NCI-H2107 treated with DMSO at 0.1 percent for 48 hours (cell line): ENCODE measurements around the gene TMEM94.
"Not testable (repeated sequence)": the region's sequence is repeated elsewhere in the genome, so short reads cannot be mapped to it uniquely, and the experiment has no call there.

Source experiments
- DNase-seq: peaks from one replicate; lab custom pipeline; 2025; ENCODE audit not compliant: unreplicated experiment; lab: John Stamatoyannopoulos, UW

TMEM94 gene

GRCh38 chr17:75456417-75457046, at the start of gene TMEM94:
Gene TMEM94, plus strand, starts transcription at chr17:75456635. Its CDS starts 15,271 bp downstream, at chr17:75471906.
- peak; percentile 88 for DNase-seq

- no peak for DNase-seq
Observed at GRCh38 chr17:75407655-75408352, 48.6 kb upstream of the TMEM94 start.

- DNase-seq: no peak
Observed at GRCh38 chr17:75410141-75410540, 46.3 kb upstream of the TMEM94 start.

- DNase-seq: no peak
Observed at GRCh38 chr17:75411328-75412067, 44.9 kb upstream of the TMEM94 start.

- peak; percentile 64 for DNase-seq
Observed at GRCh38 chr17:75412455-75413317, 43.7 kb upstream of the TMEM94 start.

GRCh38 chr17:75414488-75414887, 41.9 kb upstream of the TMEM94 start:
- no peak for DNase-seq

GRCh38 chr17:75416006-75416405, 40.4 kb upstream of the TMEM94 start:
- no peak for DNase-seq

- no peak for DNase-seq
Observed at GRCh38 chr17:75417054-75417580, 39.3 kb upstream of the TMEM94 start.

GRCh38 chr17:75418531-75418930, 37.9 kb upstream of the TMEM94 start:
- DNase-seq: no peak

- DNase-seq: no peak
Observed at GRCh38 chr17:75428543-75429469, 27.6 kb upstream of the TMEM94 start.

GRCh38 chr17:75430159-75430974, 26.1 kb upstream of the TMEM94 start:
- DNase-seq: no peak

- no peak for DNase-seq
Observed at GRCh38 chr17:75433218-75433783, 23.1 kb upstream of the TMEM94 start.

GRCh38 chr17:75434433-75434832, 22.0 kb upstream of the TMEM94 start:
- DNase-seq: not testable (repeated sequence)

GRCh38 chr17:75437404-75437803, 19.0 kb upstream of the TMEM94 start:
- DNase-seq: not testable (repeated sequence)

- no peak for DNase-seq
Observed at GRCh38 chr17:75439287-75439686, 17.1 kb upstream of the TMEM94 start.

- DNase-seq: no peak
Observed at GRCh38 chr17:75440738-75441448, 15.5 kb upstream of the TMEM94 start.

- no peak for DNase-seq
Observed at GRCh38 chr17:75442168-75443103, 14.0 kb upstream of the TMEM94 start.
